Osteocyte (in vitro differentiated cells): ENCODE results near the gene SPACA9. TPM values are rescaled to one million over a fixed set of nuclear protein-coding genes. Genes with fewer than 3 reads are reported as not detected.

ENCODE experiments used
- DNase-seq: peaks from one replicate; pipeline ENCODE4 v3.0.0; 2021; ENCODE audit warnings: mixed read lengths; ENCODE audit not compliant: unreplicated experiment; ENCODE audit errors: extremely low spot score
- H3K27ac Mint-ChIP-seq: one replicate; pipeline ENCODE4 v1.8.0; 2021; ENCODE audit warnings: mild to moderate bottlenecking, mixed read lengths; ENCODE audit not compliant: unreplicated experiment
- H3K27me3 Mint-ChIP-seq: one replicate; pipeline ENCODE4 v1.8.0; 2021; ENCODE audit warnings: mixed read lengths; ENCODE audit not compliant: unreplicated experiment
- H3K36me3 Mint-ChIP-seq: one replicate; pipeline ENCODE4 v1.8.0; 2021; ENCODE audit warnings: mixed read lengths; ENCODE audit not compliant: unreplicated experiment
- H3K4me1 Mint-ChIP-seq: one replicate; pipeline ENCODE4 v1.8.0; 2021; ENCODE audit warnings: mixed read lengths; ENCODE audit not compliant: unreplicated experiment
- H3K4me3 Mint-ChIP-seq: one replicate; pipeline ENCODE4 v1.8.0; 2021; ENCODE audit warnings: mild to moderate bottlenecking, moderate library complexity, mixed read lengths; ENCODE audit not compliant: unreplicated experiment
- H3K9me3 Mint-ChIP-seq: one replicate; pipeline ENCODE4 v1.8.0; 2021; ENCODE audit warnings: mixed read lengths; ENCODE audit not compliant: unreplicated experiment
- CTCF ChIP-seq: fragments of 200-600 bp; sonication (generic); IDR thresholded peaks from 2 replicates; pipeline ENCODE4 v1.5.0; 2021; ENCODE audit warnings: antibody characterized with exemption, mild to moderate bottlenecking, moderate library complexity
- long read RNA-seq: library from polyadenylated mRNA; unstranded; transcript quantifications from one replicate; pipeline ENCODE4 v2.0.0, GENCODE V29; 2021
- total RNA-seq: library from RNA; stranded (reverse); gene quantifications from 2 replicates; pipeline ENCODE4 v1.2.1, GENCODE V29; 2021

SPACA9 gene
- total RNA-seq, result 6.7 and 7.5 TPM in 2 replicates
- long read RNA-seq, transcript SPACA9-203 (4 exons, 2,536 nt), result major isoform, 9 of 14 reads
- long read RNA-seq, partial matches to known transcripts, result 3 of 14 reads
- long read RNA-seq, other reads (novel, unspliced or antisense), result 0 of 14 reads

DNA sequence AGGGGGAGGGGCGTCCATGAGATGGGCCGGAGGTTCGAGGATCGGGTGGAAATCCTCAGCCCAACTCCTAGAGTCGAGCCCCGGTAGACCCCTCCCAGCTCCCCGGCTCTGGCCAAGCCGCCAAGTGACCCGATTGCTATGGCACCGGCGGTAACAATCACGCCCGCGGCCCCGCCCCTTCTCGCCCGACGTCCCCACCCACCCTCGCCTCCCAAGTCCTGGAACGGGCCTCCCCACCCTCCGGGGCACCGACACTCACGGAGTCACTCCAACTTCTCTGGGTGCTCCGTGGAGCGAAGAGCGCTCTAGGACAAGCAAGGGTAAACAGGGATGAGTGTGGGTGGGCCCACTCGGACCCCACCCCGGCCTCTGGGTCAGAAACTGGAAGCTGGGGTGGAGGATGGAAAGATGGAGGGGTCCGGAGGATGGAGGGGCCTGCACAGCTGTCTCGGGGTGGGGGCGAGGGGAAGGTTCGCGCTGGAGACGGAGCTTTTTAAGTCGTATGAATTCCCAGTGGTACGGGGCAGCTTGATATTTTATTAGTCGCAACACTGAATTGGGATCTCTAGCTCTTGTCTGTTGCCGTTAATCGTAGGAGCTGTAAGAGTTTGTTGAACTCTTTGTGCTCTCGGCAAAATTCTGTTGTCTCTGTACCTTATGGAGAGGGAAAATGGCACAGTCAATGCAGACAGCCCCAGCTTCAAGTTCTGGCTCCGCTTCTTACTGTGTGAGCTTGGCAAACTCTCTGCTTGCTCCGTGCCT is at the start of gene SPACA9:
SPACA9 (plus strand) TSS at position 204 of the 762 bp plus-strand sequence. CDS start 5,050 bp downstream, outside the sequence.
- H3K4me3 Mint-ChIP-seq, result peak within 1 kb of the TSS; percentile 76
- peaks cover under 1% of the 10 kb centered on the region for H3K36me3 Mint-ChIP-seq
- H3K4me1 Mint-ChIP-seq, result peaks cover 5% of the 10 kb centered on the region
- H3K27ac Mint-ChIP-seq, result peak within 1 kb of the TSS; percentile 83
- no peak for TF ChIP-seq CTCF
- peak; percentile 90 for DNase-seq
- H3K27me3 Mint-ChIP-seq, result no peaks in the 10 kb centered on the region
- H3K9me3 Mint-ChIP-seq, result no peaks in the 10 kb centered on the region

DNA sequence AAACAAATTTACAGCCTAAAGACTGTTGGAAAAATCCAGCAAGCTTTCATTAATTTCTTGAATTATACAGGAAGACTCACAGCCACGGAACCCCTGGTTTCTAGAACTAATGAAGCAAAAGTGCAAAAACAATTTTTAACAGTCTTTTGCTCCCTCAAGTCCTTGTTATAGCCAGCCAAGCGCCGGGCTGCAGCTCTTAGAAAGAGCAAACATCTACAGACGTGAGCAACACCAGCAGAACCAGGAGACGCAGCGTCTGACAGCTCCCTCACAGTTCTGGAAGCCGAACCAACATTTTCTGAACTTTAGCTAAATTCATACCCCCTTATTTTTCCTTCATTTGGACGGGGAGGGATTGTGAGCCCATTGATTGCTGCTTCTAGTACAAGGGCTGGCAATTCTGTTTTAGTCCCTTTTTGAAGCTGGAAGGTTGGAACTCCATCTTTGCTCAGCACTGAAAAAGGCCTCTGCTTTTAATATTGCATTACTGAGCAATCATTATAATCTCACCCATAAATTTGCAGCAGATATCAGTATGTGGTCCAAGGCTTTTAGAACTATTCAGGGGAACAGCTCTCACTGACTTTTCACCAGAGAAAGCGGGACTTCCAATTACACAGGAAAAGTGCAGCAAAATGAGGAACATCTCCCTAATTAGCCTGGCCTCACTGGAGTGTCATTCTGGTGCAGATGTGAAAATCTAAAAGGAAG is 46.4 kb upstream of the SPACA9 start:
- no peaks in the 10 kb centered on the region for H3K36me3 Mint-ChIP-seq
- TF ChIP-seq CTCF, result no peak
- no peak overlapping the region for H3K4me3 Mint-ChIP-seq
- H3K27ac Mint-ChIP-seq, result no peak overlapping the region
- DNase-seq, result no peak
- no peaks in the 10 kb centered on the region for H3K4me1 Mint-ChIP-seq
- H3K27me3 Mint-ChIP-seq, result peaks cover 44% of the 10 kb centered on the region
- no peaks in the 10 kb centered on the region for H3K9me3 Mint-ChIP-seq

DNA sequence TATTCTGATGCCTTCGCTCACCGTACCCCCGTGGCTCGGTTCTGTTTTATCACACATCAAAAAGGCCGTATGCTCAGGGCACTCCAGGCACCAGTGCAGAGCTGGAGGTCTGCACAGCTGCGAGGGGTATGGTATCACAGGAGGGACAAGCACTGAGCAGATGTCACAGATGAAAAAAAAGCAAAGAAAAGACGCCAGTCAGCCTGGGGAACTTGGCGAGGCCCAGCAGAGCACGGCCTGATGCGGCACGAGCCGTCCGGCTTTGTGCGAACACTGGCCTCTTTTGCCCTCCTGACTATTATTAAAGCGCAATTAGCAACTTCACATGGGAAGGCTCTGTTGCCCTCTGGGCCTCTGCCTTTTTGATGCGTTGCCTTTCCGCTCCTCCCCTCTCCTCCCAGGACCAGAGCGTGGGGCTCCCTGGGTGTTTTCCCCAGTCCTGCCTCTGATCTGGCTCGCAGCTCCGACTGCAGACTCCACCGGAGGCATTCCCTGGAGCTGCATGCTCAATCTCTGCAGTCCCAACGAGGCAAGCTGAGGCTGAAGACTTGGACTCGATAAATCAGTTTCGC is 45.1 kb upstream of the SPACA9 start:
- TF ChIP-seq CTCF, result no peak
- Mint-ChIP-seq H3K27ac (no peak overlapping the region), H3K27me3 (peaks cover 44% of the 10 kb centered on the region), H3K4me1 (no peaks in the 10 kb centered on the region), H3K36me3 (no peaks in the 10 kb centered on the region), H3K9me3 (no peaks in the 10 kb centered on the region), H3K4me3 (no peak overlapping the region)
- DNase-seq, result no peak

- no peak for TF ChIP-seq CTCF
- H3K27ac Mint-ChIP-seq, result no peak overlapping the region
Measured at GRCh38 chr9:132834343-132834742, 44.4 kb upstream of the SPACA9 start.

More at GRCh38 chr9:132834343-132834742, 44.4 kb upstream of the SPACA9 start:
- peaks cover 43% of the 10 kb centered on the region for H3K27me3 Mint-ChIP-seq
- no peaks in the 10 kb centered on the region for H3K4me1 Mint-ChIP-seq
- no peak for DNase-seq
- no peak overlapping the region for H3K4me3 Mint-ChIP-seq
- H3K36me3 Mint-ChIP-seq, result no peaks in the 10 kb centered on the region
- no peaks in the 10 kb centered on the region for H3K9me3 Mint-ChIP-seq
